A673 (cell line): Measurements from ENCODE around the gene CEMIP. TPM values are rescaled to one million over a fixed set of nuclear protein-coding genes. Genes with fewer than 3 reads are reported as not detected.

ENCODE experiments used
- BruUV-seq: library from RNA; stranded (reverse); fragments of 400-500 nt; replicated peaks from 2 replicates; lab custom pipeline; 2021; lab: Mats Ljungman, UMichigan
- CTCF ChIA-PET: fragments of 300-600 bp; sonication (Branson Sonifier 250); formaldehyde crosslinking; loops from one replicate; lab custom pipeline; 2022; ENCODE audit warnings: antibody characterized with exemption; lab: Charles Lee
- POLR2A ChIA-PET: fragments of 300-600 bp; sonication (Branson Sonifier 250); formaldehyde crosslinking; loops from one replicate; lab custom pipeline; 2022; ENCODE audit warnings: antibody characterized with exemption; ENCODE audit not compliant: low non-redundant PET; lab: Charles Lee
- DNase-seq: peaks from one replicate; pipeline ENCODE4 v3.0.0-alpha.2; 2015; ENCODE audit warnings: low spot score
- H3K27ac ChIP-seq: fragments of 200-600 bp; sonication (generic); 2 replicates; pipeline ENCODE4 v1.5.1; 2016; ENCODE audit warnings: mixed run types, low read depth, mild to moderate bottlenecking, mixed read lengths, antibody characterized with exemption, low read length; ENCODE audit not compliant: poor library complexity, severe bottlenecking
- H3K27me3 ChIP-seq: fragments of 200-600 bp; sonication (generic); replicated peaks from 2 replicates; pipeline ENCODE4 v1.6.1; 2017; ENCODE audit warnings: mixed run types, low read depth, mild to moderate bottlenecking, mixed read lengths, antibody characterized with exemption, low read length; ENCODE audit not compliant: insufficient read depth, poor library complexity
- H3K36me3 ChIP-seq: fragments of 200-600 bp; sonication (generic); 2 replicates; pipeline ENCODE4 v1.6.1; 2016; ENCODE audit warnings: mixed run types, mild to moderate bottlenecking, mixed read lengths, antibody characterized with exemption, low read length; ENCODE audit not compliant: insufficient read depth, poor library complexity, severe bottlenecking
- H3K4me1 ChIP-seq: fragments of 200-600 bp; sonication (generic); 2 replicates; pipeline ENCODE4 v1.6.1; 2017; ENCODE audit warnings: mixed run types, mild to moderate bottlenecking, mixed read lengths, antibody characterized with exemption, low read length; ENCODE audit not compliant: insufficient read depth, poor library complexity, severe bottlenecking
- H3K4me3 ChIP-seq: fragments of 200-600 bp; sonication (generic); 2 replicates; pipeline ENCODE4 v1.5.1; 2016; ENCODE audit warnings: low read depth, mixed run types, mild to moderate bottlenecking, mixed read lengths, low read length; ENCODE audit not compliant: poor library complexity, severe bottlenecking
- H3K9me3 ChIP-seq: fragments of 200-600 bp; sonication (generic); 2 replicates; pipeline ENCODE4 v1.6.1; 2016; ENCODE audit warnings: mixed run types, low read depth, mild to moderate bottlenecking, mixed read lengths, antibody characterized with exemption, low read length; ENCODE audit not compliant: poor library complexity, severe bottlenecking
- CTCF ChIP-seq: fragments of 300-800, 200-600 bp; sonication (generic); conservative IDR thresholded peaks from 2 replicates; pipeline ENCODE4 v1.5.1; 2017; ENCODE audit warnings: low read depth, mild to moderate bottlenecking, antibody characterized with exemption, low read length, moderate library complexity, mixed read lengths
- EZH2 ChIP-seq: fragments of 200-600 bp; sonication (generic); IDR thresholded peaks from 2 replicates; pipeline ENCODE4 v1.6.1; 2017; ENCODE audit warnings: borderline replicate concordance, low read depth, mild to moderate bottlenecking, mixed read lengths, antibody characterized with exemption, low read length; ENCODE audit not compliant: poor library complexity, severe bottlenecking
- intact Hi-C: fragments of 100-400 bp; cut with micrococcal nuclease; formaldehyde crosslinking; loops from one replicate; pipeline ENCODE4 v1.10.0; 2022; ENCODE audit not compliant: unreplicated experiment
- total RNA-seq: library from RNA; stranded (reverse); gene quantifications from 2 replicates; pipeline ENCODE4 v1.2.3, GENCODE V29; 2021

The CEMIP gene
- total RNA-seq, 1 experiment from 2014 or later: not detected

- ChIA-PET POLR2A (no interaction called here), CTCF (no interaction called here)
- no peaks in the 10 kb centered on the region for H3K4me1 ChIP-seq
- H3K4me3 ChIP-seq: no peak overlapping the region
- no peak for DNase-seq
- H3K36me3 ChIP-seq: no peaks in the 10 kb centered on the region
- no peaks in the 10 kb centered on the region for H3K9me3 ChIP-seq
- TF ChIP-seq CTCF (no peak), EZH2 (no peak)
- no TSS peak for BruUV-seq
- H3K27me3 ChIP-seq: no peaks in the 10 kb centered on the region
- no peak overlapping the region for H3K27ac ChIP-seq
- intact Hi-C loops: no loop called here
Measured at GRCh38 chr15:80921736-80922410, 142.7 kb downstream of the CEMIP start.

- Histone ChIP-seq H3K36me3 (no peaks in the 10 kb centered on the region), H3K4me3 (no peak overlapping the region), H3K27me3 (no peaks in the 10 kb centered on the region), H3K27ac (no peak overlapping the region), H3K9me3 (no peaks in the 10 kb centered on the region), H3K4me1 (no peaks in the 10 kb centered on the region)
- no peak for TF ChIP-seq CTCF
- TF ChIP-seq EZH2: no peak
- CTCF ChIA-PET: no interaction called here
- BruUV-seq: no TSS peak
- intact Hi-C loops: no loop called here
- DNase-seq: no peak
- POLR2A ChIA-PET: no interaction called here
Measured at GRCh38 chr15:80923668-80924067, 144.5 kb downstream of the CEMIP start.

- Histone ChIP-seq H3K27ac (no peak overlapping the region), H3K4me1 (no peaks in the 10 kb centered on the region), H3K36me3 (no peaks in the 10 kb centered on the region), H3K27me3 (no peaks in the 10 kb centered on the region), H3K9me3 (no peaks in the 10 kb centered on the region), H3K4me3 (no peak overlapping the region)
- TF ChIP-seq EZH2: no peak
- no peak for TF ChIP-seq CTCF
- no TSS peak for BruUV-seq
- POLR2A ChIA-PET: no interaction called here
- DNase-seq: no peak
- intact Hi-C loops: no loop called here
- CTCF ChIA-PET: no interaction called here
Measured at GRCh38 chr15:80924278-80924677, 145.1 kb downstream of the CEMIP start.
